Frontal cortex (tissue), 4 donors: ENCODE measurements around the gene RPL39L. TPM values are rescaled to one million over a fixed set of nuclear protein-coding genes. Genes with fewer than 3 reads are reported as not detected.
A peak's percentile ranks its signal among the peaks of the same experiment; 100 is the strongest.

Experiments
- DNase-seq, 2 donors: peaks; one replicate each; pipeline ENCODE4 v3.0.0; 2012; ENCODE audit warnings: low spot score in 2 of 2
- FAIRE-seq: peaks from 2 replicates; lab custom pipeline; 2012; peaks lifted over from hg19 to GRCh38; lab: Jason Lieb, UNC
- total RNA-seq: library from RNA; depleted of rRNA; stranded (reverse); fragments of >200 nt; gene quantifications from one replicate; pipeline ENCODE4 v1.2.3, GENCODE V29; 2014
- donor health status: control.
- donor health status: control.
- donor health status: control.

Gene RPL39L
- total RNA-seq, 1 donor from 2014 or later = 15.5 TPM

DNA sequence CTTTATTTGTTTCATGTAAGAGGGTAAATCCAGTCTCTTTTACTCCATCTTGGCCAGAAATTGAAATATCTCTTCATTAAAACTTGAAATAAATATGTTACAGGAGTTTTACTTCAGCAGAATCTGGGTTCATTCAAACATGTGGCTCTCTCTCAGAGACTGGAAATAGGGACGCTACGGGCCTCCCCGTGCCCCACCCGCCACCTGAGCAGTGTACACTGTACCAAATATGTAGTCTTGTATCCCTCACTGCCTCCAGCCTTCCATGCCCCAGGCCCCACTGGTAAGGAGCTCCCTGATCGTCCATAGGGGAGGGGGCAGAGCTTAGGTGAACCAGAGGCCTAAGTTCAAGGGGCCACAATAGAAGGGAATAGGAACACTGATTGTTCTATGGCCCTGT, 36.0 kb downstream of the RPL39L start:
- FAIRE-seq = no peak
- no peak for DNase-seq

DNA sequence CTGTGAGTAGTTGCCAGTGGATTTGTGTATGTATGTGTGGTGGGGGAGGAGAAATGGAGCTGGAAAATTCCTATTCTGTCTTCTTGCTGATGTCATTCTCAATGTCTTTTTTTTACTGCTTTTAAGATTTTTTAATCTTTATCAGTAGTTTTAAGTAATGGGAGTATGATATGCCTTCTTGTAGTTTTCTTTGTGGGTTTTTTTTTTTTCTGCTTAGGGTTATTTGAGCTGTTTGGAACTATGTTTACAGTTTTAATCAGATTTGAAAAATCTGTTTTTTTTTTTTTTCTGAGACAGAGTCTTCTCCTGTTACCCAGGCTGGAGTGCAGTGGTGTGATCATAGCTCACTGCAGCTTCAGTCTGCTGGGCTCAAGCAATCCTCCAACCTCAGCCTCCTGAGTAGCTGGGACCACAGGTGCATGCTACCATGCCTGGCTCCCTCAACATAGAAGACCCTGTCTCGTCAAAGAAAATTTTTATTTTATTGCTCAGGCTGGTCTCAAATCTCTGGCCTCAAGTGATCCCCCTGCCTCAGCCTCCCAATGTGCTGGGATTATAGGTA, 37.1 kb downstream of the RPL39L start:
- no peak for FAIRE-seq
- no peak for DNase-seq

DNA sequence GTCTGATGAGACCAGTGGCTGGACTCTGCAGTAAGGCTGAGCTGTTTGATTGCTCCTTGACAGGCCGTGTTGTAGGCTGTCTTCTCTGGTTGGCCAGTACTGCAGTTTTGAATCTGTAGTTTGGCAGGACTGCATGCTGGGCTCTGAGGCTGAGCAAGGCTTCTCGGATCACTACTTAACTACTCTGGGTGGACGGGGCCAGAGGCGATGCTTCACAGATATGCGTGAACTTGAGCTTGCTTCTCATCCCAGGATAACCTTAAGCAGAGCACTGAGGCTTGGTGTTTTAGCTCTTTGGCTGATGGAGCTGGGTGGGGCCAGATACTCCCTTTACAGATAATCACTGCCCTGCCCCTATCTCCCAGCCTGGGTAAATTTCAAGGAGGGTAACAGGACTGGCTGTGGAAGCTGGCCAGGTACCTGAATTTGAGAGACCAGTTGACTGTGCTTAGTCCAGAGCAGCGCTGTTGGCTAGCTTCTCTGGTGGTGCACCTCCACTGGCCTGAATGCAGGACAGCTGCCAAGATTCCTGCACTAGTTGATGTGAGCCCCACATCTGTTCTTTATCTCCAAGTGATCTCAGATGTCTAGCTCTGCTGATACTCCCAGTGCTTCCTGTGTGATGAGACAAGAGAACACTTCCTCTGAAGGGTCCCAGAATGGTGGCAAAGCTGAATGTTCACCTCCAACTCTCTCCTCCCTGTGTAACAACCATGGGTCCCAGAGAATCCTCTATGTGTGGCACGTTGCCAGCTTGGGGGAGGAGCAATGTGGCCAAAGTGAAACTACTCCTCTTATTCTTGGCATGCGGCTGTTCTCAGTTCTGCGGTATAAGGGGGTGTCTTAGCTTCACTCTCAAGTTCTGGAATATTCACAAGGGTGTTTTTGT, 37.9 kb downstream of the RPL39L start:
- DNase-seq = peak in 1 of 2 donors; percentile 33

DNA sequence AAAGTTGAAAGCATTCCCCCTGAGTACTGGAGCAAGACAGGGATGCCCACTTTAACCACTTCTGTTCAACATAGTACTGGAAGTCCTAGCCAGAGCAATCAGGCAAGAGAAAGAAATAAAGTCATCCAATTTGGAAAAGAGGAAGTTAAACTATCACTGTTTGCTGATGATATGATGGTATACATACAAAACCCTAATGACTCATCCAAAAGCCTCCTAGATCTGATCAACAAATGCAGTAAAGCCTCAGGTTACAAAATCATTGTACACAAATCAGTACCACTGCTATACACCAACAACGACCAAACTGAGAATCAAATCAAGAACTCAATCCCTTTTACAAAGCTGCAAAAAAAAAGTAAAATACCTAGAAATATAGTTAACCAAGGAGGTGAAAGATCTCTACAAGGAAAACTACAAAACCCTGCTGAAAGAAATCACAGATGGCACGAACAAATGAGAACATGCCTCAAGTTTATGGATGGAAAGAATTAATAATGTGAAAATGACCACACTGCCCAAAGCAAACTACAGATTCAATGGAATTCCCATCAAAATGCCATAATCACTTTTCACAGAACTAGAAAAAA, 40.3 kb downstream of the RPL39L start:
- no peak for DNase-seq
- no peak for FAIRE-seq

More for the DNA sequence above, 37.9 kb downstream of the RPL39L start:
- no peak for FAIRE-seq

DNA sequence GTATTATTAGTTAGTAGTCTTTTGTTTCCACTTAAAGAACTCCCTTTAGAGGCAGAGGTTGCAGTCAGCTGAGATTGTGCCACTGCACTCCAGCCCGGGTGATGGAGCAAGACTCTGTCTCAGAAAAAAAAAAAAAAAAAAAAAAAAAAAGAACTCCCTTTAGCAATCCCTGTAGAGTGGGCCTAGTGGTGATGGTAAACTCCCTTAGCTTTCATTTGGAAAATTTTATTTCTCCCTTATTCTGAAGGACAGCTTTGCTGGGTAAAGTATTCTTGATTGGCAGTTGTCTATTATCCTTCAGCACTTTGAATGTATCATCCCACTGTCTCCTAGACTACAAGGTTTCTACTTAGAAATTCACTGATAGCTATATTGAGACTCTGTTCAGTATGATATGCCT, 46.0 kb downstream of the RPL39L start:
- FAIRE-seq (no peak), DNase-seq (no peak)

DNA sequence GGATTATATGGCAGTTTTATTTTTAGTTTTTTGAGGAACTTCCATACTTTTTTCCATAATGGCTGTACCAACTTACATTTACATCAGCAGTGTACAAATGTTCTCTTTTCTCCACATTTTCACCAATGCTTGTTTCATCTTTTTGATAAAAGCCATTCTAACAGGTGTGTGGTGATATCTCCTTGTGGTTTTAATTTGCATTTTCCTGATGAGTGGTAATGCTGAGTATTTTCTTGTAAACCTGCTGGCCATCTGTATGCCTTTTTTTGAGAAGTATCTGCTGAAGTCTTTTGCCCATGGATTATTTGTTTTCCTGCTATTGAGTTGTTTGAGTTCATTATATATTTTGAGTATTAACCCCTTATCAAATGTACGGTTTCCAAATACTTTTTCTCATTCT, 50.6 kb downstream of the RPL39L start:
- no peak for DNase-seq
- no peak for FAIRE-seq

DNA sequence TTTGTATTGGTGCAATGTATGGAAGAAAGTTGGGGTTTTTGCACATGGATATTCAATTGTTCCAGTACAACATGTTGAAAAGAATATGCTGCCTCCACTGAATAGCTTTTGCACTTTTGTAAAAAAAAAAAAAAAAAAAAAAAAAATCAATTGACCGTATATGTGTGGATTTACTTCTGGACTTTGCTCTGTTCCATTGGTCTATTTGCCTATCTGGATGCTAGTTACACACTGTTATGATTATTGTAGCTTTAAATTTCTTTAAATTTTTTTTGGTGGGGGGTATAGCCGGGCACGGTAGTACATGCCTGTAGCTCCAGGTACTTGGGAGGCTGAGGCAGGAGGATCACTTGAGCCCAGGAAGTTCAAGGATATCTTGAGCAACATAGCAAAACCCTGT, 52.5 kb downstream of the RPL39L start:
- no peak for DNase-seq
- FAIRE-seq = no peak

DNA sequence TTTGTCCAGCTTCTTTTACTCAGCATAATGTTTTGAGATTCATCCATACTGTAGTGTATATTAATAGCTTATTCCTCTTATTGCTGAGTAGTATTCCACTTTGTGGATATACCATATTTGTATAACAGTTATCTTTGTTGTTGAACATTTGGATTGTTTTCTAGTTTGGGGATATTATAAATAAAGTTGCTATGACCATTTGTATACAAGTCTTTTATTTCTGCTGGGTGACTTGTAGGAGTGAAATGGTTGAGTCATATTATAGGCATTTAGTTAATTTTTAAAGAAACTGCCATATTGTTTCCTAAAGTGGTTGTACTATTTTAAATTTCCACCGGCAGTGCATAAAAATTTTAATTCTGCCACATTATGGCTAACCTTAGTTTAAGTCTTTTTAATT, 53.4 kb downstream of the RPL39L start:
- no peak for FAIRE-seq
- no peak for DNase-seq

DNA sequence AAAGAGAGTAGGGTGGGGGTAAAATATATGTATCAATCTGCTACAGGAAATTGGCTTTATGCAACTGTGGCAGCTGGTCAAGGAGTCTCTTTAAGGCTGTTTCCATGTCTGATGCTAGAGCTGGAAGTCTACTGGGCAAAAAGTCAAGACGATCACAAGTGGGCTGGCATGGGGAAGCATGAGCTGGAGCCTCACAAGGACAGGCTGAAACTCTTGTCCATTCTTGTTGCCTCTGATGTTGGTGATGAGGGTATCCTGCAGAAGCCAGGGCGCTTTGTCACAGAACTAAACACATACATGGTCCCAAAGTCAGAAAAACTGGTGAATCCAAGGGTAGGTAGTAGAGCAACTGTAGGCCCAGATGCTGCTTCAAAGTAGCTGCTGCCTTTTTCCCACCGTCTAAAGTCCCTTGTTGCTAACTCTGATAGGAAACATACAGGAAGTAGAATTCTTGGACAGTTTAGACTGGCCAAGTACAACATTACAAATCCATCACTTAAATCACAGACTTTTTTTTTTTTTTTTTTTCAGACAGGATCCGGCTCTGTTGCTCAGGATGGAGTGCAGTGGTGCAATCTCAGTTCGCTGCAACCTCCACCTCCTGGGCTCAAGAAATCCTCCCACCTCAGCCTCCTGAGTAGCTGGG, 54.2 kb downstream of the RPL39L start:
- FAIRE-seq = no peak
- no peak for DNase-seq

DNA sequence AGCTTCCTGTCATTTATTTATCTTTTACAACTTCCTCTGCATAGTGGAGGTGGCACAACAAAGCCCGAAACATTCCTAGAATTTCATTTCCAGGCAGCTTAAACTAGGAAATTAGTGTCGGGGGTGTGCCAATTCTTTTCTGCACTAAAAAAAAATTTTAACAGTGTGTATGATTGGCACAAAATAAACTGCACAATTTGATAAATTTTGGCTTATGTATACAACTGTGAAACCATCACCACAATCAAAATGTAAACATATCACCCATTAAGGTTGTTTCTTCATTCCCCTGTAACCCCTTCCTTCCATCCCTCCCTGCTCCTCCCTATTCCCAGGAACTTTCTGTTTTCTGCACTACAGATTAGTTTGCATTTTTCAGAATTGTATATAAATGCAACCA, 54.7 kb downstream of the RPL39L start:
- no peak for FAIRE-seq
- DNase-seq = no peak

DNA sequence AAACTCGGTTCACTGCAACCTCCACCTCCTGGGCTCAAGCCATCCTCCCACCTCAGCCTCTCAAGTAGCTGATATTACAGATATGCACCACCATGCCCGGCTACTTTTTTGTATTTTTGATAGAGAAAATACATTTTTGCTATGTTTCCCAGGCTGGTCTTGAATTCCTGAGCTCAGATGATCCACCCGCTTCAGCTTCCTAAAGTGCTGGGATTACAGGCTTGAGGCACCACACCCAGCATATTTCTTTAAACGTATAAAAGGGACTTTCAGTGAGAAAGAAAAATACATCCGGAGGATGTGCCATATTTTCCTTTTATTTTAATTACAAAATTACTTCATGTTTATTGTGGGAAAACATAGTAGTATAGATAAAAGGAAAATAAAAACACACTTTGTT, 55.2 kb downstream of the RPL39L start:
- FAIRE-seq (no peak), DNase-seq (no peak)

DNA sequence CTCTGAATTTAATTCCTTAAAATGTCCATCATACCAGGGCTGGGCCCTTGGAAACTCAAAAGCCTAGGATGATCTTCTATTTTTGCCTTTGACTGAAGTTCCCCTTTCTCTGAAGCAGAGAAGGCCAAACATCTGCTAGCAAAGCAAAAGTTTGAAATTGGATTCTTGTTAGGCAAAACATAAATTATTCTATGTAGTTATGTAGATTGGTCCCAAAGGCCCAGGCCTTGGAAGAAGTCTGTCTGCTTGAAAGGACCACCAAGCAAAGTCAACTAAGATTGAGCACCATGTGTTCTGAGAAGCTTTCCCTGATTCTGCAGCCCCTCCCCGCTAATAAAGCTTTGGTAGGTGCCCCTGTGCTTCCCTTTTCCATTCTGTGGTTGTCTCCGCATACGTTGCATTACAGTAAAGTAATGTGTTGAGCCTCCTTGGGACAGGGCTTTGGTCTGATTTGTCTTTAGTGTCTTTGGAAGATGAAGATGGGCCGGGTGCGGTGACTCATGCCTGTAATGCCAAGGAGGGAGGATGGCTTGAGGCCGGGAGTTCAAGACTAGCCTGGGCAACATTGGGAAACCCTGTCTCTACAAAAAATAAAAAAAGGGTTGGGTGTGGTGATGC, 56.4 kb downstream of the RPL39L start:
- no peak for DNase-seq
- no peak for FAIRE-seq

DNA sequence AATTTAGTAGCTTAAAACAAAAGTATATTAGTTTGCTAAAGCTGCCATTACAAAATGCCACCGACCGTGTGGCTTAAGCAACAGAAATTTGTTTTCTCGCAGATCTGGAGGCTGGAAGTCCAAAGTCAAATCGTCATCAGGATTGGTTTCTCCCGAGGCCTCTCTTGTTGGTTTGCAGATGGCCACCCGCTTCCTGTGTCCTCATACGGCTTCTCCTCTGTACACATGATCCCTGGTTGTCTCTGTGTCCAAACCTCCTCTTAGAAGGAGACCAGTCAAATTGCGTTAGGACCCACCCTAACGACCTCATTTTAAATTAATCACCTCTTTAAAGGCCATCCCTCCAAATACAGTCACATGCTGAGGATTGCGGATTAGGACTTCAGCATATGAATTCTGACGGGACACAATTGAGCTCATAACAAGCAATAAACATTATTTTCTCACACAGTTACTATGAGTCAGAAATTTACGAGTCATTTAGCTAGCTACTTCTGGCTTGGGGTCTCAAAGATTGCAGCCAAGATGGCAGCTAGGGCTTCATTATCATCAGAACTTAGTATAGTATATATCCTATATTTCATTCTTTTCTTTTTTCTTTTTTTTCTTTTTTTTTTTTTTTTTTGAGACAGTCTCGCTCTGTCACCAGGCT, 58.4 kb downstream of the RPL39L start:
- DNase-seq (no peak), FAIRE-seq (no peak)

DNA sequence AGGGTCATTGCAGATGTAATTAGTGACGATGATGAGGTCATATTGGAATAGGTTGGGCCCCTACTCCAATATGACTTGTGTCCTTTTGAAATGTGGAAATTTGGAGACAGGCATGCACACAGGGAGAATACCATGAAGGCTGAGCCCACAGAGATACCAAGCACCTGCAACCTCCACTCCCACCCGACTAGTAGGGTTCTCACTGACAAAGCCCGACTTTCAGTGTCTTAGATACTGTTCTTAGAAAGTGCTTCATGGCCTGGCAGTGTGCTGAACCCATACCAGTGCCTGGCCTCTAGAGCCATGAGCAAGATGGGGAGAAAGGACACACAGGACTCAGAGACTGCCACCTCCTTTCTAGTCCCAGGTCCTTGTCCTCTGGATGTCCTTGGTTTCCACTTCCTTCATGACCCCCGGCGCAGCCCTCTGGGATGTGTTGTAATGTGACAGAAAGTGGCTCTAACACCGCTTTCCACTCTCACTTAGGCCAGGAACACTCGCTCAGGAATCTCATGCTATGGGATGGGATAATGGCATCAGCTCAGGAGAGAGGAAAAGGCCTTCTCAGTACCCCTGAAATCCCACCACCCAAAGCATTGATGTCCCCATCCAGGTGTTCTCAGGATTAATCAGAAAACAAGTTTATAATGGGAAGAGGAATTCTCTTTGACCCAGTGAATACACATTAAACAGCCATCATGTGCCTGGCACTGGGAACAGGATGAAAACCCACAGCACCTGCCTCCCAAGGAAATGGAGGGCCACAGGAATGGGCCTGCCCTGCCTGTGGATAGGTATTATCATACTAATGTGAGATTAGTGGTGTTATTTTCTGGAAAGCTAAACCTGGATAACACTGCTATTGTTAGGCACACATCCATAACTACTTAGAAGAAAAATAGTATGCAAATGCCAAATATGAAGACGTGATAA, 59.9 kb downstream of the RPL39L start:
- DNase-seq (no peak), FAIRE-seq (no peak)

DNA sequence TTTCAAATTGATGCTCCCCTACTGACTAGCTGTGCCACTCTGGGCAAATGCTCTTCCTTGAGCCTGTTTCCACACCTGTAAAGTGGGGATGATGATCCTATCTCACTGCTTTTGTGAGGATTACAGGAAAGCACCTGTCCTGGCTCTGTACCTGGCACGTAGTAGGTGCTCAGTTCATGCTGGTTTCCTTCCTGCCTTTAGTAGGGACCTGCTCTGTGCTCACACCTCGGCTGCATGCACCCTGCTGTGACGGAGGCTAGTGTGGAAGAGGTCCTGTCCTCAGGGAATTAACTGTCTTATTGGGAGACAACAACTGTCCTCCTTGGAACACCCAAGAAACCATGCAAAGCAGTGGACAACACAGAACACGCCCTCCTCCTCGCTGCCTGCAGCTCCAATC, 61.8 kb downstream of the RPL39L start:
- FAIRE-seq (no peak), DNase-seq (no peak)

DNA sequence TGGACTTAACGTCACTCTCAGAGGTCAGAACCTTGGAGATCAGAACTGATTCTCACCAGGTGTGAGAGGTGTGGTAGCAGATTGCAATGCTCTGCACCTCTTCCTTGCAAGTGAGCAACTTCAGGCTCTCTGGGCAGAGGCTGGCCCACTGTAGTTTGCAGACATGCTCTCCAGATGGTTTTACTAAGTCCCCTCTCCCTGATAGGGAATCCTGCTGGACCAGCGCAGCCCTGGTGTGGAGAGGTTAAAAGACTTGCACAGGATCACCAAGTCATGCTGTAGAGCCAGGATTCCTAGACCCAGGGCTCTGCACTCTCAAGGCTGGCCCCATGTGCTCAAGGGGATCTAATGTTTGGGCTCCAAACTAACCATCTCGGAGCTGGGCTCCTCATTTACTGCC, 62.2 kb downstream of the RPL39L start:
- no peak for DNase-seq
- no peak for FAIRE-seq

DNA sequence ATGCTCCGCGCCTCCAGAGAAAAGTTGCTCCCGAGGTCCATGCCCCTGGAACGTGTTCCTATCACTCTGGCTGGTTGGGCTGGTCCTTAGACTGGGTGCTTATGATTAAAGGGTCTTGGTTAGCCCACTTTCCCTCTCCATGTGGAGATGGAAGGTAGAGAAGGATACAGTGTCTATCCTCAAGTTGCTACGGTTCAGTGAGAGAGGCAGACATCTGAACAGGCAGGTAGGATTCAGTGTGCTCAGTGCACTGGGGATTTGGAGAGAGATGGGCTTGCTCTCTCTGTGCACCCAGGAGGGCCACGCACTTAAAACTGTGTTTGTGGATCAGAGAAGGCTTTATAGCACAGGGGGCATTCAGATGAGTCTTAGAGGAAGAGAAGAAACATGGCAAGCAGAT, 63.0 kb downstream of the RPL39L start:
- FAIRE-seq (no peak), DNase-seq (no peak)

DNA sequence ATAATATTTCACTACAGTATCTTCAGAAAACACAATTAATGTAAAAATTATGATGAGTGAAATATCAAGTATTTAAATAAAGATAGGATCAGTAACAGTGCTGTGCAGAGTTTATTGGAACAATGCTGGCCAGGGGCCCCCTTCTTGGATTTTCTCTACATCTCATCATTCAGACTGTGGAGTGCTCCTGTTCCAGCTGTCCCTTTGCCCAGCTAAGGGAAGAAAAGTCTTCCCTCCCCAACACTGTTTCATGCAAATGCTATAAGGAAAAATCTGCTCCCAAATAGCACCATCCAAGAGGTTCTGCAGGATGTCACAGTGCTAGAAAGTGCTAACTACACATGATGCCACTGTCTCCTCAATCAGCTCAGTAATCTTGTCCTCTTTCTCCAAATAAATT, 64.5 kb downstream of the RPL39L start:
- FAIRE-seq (no peak), DNase-seq (no peak)

DNA sequence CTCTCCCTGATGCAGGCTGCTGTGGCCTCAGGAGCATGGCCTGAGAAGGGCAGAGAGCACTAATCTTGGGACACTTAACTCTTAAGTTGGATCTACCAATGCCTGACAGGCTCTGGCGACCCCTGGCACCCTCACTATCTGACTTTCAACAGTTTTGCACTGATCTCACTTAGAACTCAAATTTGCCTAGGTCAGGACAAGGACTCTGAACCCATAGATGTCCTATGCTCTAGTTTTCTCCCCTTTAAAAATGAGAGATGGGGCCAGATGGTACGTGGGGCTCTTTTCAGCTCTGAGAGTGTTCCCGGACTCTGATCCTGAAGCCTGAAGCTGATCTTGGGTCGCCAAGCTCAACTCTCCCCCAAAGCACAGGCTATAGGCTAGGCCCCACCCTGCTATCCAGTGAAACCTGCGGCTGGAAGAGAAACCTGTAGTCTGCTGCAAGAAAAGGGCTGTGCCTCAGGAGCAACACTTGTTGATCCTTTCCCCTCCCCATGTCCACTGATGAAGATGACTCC, 65.7 kb downstream of the RPL39L start:
- FAIRE-seq = no peak
- DNase-seq = no peak
